K562 (cell line): ENCODE results near the gene ZNF692. TPM values are rescaled to one million over a fixed set of nuclear protein-coding genes. Genes with fewer than 3 reads are reported as not detected.

Experiments
- ATF7 ChIP-seq: fragments of 450-650 bp; IDR thresholded peaks from 2 replicates; pipeline ENCODE4 v1.7.1; 2014; ENCODE audit warnings: mild to moderate bottlenecking, moderate library complexity
- CAMTA2 ChIP-seq: fragments of 250-450 bp; sonication (Bioruptor Pico); conservative IDR thresholded peaks from 2 replicates; pipeline ENCODE4 v1.5.1; 2022
- CCAR2 ChIP-seq: fragments of 200-400 bp; formaldehyde crosslinking; IDR thresholded peaks from 2 replicates; pipeline ENCODE4 v1.6.1; 2017; ENCODE audit warnings: mild to moderate bottlenecking, low read depth, low read length
- FOXJ3 ChIP-seq: sonication (generic); formaldehyde crosslinking; IDR thresholded peaks from 2 replicates; pipeline ENCODE4 v1.4.0; 2020; ENCODE audit warnings: mild to moderate bottlenecking, missing genetic modification reagents
- FOXP1 ChIP-seq: sonication (generic); formaldehyde crosslinking; IDR thresholded peaks from 2 replicates; pipeline ENCODE4 v1.8.0; 2022; ENCODE audit warnings: mild to moderate bottlenecking, missing genetic modification reagents
- HNRNPUL1 ChIP-seq: fragments of 200-400 bp; formaldehyde crosslinking; IDR thresholded peaks from 2 replicates; pipeline ENCODE4 v1.6.1; 2017; ENCODE audit warnings: low read length
- MYBL2 ChIP-seq, 2 experiments: fragments of 450-650 bp in 1 of 2; sonication (generic) in 1 of 2; formaldehyde crosslinking in 1 of 2; IDR thresholded peaks; 2 replicates each; pipeline versions ENCODE4 v1.6.1 to v1.8.1; 2017 to 2022; ENCODE audit warnings: borderline replicate concordance in 1 of 2, inconsistent platforms in 1 of 2, low read depth in 1 of 2, mild to moderate bottlenecking in 1 of 2, missing genetic modification reagents in 1 of 2, moderate library complexity in 1 of 2
- NCOR1 ChIP-seq: fragments of 450-650 bp; IDR thresholded peaks from 2 replicates; pipeline ENCODE4 v1.6.1; 2016; ENCODE audit warnings: mild to moderate bottlenecking, moderate library complexity
- PHF20 ChIP-seq: fragments of 450-650 bp; IDR thresholded peaks from 2 replicates; pipeline ENCODE4 v1.6.1; 2018; ENCODE audit not compliant: partially characterized antibody
- ZNF197 ChIP-seq: fragments of 200-800 bp; sonication (Bioruptor generic); IDR thresholded peaks from 2 replicates; pipeline ENCODE4 v1.6.1; 2016; ENCODE audit warnings: low read depth, missing genetic modification characterization, missing compliant biosample characterization
- ZNF224 ChIP-seq: sonication (generic); formaldehyde crosslinking; IDR thresholded peaks from 2 replicates; pipeline ENCODE4 v1.8.0; 2022; ENCODE audit warnings: mild to moderate bottlenecking, missing genetic modification reagents
- ZNF3 ChIP-seq: fragments of 250-450 bp; sonication (Bioruptor Pico); IDR thresholded peaks from 2 replicates; pipeline ENCODE4 v1.5.0; 2021; ENCODE audit warnings: mild to moderate bottlenecking, moderate library complexity
- ZNF384 ChIP-seq: IDR thresholded peaks from 2 replicates; pipeline ENCODE4 v1.6.1; 2012; ENCODE audit warnings: low read depth, low read length, improper control_type of control experiment
- ZNF408 ChIP-seq: fragments of 250-450 bp; sonication (Bioruptor Pico); IDR thresholded peaks from 2 replicates; pipeline ENCODE4 v1.4.0; 2020; ENCODE audit warnings: low read depth, mild to moderate bottlenecking, moderate library complexity
- ZNF431 ChIP-seq: sonication (generic); formaldehyde crosslinking; IDR thresholded peaks from 2 replicates; pipeline ENCODE4 v1.8.0; 2022; ENCODE audit warnings: mild to moderate bottlenecking, missing genetic modification reagents
- polyA plus RNA-seq, 8 experiments: library from polyadenylated mRNA; depleted of rRNA in 4 of 8; stranded (reverse) in 5 of 8; unstranded in 3 of 8; fragments of >200 nt; fragmentation: Nextera tagmentation in 2 of 8; fragmentation: Illumina TruSeq in 1 of 8; extraction: Ambion mirVana in 2 of 8; extraction: Trizol in 1 of 8; gene quantifications; 2 replicates each; pipeline versions ENCODE4 v1.2.1 to v1.2.3, GENCODE V29; 2011 to 2014; ENCODE audit warnings: inconsistent platforms in 1 of 8, missing spikeins in 1 of 8
- total RNA-seq, 7 experiments: library from RNA; depleted of rRNA in 6 of 7; stranded (reverse); fragments of >200 nt in 6 of 7; fragmentation: Illumina TruSeq in 2 of 7; extraction: Trizol in 2 of 7; gene quantifications; 2 replicates each; pipeline versions ENCODE4 v1.2.1 to v1.2.3, GENCODE V29; 2011 to 2021; ENCODE audit warnings: low replicate concordance in 1 of 7
- TF ChIP-seq, protein P1 (sequence below): sonication (generic); formaldehyde crosslinking; IDR thresholded peaks from 2 replicates; pipeline ENCODE4 v1.9.0; 2022; ENCODE audit warnings: mild to moderate bottlenecking, missing genetic modification reagents
- TF ChIP-seq, protein P2 (sequence below): fragments of 250-450 bp; sonication (Bioruptor Pico); IDR thresholded peaks from 2 replicates; pipeline ENCODE4 v1.8.0; 2021; ENCODE audit warnings: moderate library complexity, mild to moderate bottlenecking, inconsistent platforms
- TF ChIP-seq, protein P3 (sequence below): fragments of 250-450 bp; sonication (Bioruptor Pico); IDR thresholded peaks from 2 replicates; pipeline ENCODE4 v1.8.0; 2022; ENCODE audit warnings: inconsistent platforms
- TF ChIP-seq, protein P4 (sequence below): fragments of 450-650 bp; formaldehyde crosslinking; IDR thresholded peaks from 2 replicates; pipeline ENCODE4 v1.4.0; 2022; ENCODE audit warnings: missing genetic modification characterization
- TF ChIP-seq, protein P5 (sequence below): fragments of 250-450 bp; sonication (Bioruptor Pico); IDR thresholded peaks from 2 replicates; pipeline ENCODE4 v1.9.0; 2021; ENCODE audit warnings: mild to moderate bottlenecking, inconsistent platforms

ZNF692 gene
- total and polyA plus RNA-seq, 9 of the 15 experiments (the other 6 are each of a cell fraction or from before 2014, with no cell fraction given) = 8.4 to 143 (median 55.9) TPM

DNA sequence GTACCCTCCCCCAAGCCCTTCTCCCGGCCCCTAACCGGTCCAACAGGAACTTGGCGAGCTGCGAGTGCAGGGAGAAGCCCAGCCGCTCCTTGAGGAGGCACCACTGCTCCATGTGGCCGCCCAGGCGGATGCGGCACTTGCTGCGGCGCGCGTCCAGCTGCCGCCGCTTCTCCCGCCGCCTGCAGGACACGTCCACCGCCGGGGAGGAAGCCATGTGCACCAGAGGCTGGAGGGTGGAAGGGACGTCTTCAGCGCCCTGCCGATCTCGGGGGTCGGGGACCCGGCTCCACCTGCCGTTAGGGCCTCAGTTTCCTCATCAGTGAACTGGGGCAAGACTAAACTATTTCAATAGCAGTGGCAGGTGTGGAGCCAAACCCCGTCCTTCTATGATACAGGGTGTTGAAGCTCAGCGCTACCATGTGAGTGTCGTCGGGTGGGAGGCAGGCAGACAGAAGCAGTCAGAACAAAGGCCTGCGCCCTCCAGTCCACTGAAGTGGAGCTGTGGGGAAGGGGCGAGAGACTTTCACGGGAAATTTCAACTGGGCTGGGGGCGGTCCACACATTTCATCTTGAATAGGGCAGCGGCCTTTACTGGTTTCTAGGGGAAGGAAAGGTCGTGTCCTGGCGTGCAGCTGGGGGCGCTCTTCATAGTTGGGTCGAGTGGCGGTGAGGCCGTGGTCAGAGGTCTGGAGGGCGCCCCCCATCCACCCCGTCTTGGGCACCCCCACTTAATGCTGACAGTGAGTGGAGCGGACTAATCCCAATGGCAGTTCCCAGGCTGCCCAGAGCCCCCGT, 592 bp downstream of the ZNF692 start (continued):
- no peak; the same call in 1 of the 2 replicates for TF ChIP-seq NCOR1
- TF ChIP-seq ZNF3 (CRISPR knock-in tag) = no peak
- TF ChIP-seq ZNF431 = peak; percentile 69; the same call in 1 of the 2 replicates
- TF ChIP-seq ZNF197 (CRISPR knock-in tag) = 0 out of 2 replicates have a peak, but pooled peaks have one; percentile 21
- TF ChIP-seq CCAR2 = no peak
- TF ChIP-seq, protein P1, sequence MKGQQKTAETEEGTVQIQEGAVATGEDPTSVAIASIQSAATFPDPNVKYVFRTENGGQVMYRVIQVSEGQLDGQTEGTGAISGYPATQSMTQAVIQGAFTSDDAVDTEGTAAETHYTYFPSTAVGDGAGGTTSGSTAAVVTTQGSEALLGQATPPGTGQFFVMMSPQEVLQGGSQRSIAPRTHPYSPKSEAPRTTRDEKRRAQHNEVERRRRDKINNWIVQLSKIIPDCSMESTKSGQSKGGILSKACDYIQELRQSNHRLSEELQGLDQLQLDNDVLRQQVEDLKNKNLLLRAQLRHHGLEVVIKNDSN (CRISPR knock-in tag) = peak; percentile 57; the same call in 1 of the 2 replicates
- TF ChIP-seq, protein P2, sequence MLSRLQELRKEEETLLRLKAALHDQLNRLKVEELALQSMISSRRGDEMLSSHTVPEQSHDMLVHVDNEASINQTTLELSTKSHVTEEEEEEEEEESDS = no peak
- 0 out of 2 replicates have a peak, but pooled peaks have one; percentile 5 for TF ChIP-seq ZNF384
- no peak for TF ChIP-seq HNRNPUL1
- TF ChIP-seq MYBL2 (IDR thresholded peaks at IDR 0.05; ENCODE audit: low read depth) = no peak
- TF ChIP-seq MYBL2 (CRISPR knock-in tag; IDR thresholded peaks at IDR 0.05; ENCODE audit: borderline replicate concordance) = no peak
- TF ChIP-seq, protein P3, sequence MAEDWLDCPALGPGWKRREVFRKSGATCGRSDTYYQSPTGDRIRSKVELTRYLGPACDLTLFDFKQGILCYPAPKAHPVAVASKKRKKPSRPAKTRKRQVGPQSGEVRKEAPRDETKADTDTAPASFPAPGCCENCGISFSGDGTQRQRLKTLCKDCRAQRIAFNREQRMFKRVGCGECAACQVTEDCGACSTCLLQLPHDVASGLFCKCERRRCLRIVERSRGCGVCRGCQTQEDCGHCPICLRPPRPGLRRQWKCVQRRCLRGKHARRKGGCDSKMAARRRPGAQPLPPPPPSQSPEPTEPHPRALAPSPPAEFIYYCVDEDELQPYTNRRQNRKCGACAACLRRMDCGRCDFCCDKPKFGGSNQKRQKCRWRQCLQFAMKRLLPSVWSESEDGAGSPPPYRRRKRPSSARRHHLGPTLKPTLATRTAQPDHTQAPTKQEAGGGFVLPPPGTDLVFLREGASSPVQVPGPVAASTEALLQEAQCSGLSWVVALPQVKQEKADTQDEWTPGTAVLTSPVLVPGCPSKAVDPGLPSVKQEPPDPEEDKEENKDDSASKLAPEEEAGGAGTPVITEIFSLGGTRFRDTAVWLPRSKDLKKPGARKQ (CRISPR knock-in tag) = no peak
- no peak; the same call in 1 of the 2 replicates for TF ChIP-seq FOXP1 (CRISPR knock-in tag)
- TF ChIP-seq, protein P4, sequence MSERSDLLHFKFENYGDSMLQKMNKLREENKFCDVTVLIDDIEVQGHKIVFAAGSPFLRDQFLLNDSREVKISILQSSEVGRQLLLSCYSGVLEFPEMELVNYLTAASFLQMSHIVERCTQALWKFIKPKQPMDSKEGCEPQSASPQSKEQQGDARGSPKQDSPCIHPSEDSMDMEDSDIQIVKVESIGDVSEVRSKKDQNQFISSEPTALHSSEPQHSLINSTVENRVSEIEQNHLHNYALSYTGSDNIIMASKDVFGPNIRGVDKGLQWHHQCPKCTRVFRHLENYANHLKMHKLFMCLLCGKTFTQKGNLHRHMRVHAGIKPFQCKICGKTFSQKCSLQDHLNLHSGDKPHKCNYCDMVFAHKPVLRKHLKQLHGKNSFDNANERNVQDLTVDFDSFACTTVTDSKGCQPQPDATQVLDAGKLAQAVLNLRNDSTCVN (CRISPR knock-in tag) = no peak
- TF ChIP-seq, protein P5, sequence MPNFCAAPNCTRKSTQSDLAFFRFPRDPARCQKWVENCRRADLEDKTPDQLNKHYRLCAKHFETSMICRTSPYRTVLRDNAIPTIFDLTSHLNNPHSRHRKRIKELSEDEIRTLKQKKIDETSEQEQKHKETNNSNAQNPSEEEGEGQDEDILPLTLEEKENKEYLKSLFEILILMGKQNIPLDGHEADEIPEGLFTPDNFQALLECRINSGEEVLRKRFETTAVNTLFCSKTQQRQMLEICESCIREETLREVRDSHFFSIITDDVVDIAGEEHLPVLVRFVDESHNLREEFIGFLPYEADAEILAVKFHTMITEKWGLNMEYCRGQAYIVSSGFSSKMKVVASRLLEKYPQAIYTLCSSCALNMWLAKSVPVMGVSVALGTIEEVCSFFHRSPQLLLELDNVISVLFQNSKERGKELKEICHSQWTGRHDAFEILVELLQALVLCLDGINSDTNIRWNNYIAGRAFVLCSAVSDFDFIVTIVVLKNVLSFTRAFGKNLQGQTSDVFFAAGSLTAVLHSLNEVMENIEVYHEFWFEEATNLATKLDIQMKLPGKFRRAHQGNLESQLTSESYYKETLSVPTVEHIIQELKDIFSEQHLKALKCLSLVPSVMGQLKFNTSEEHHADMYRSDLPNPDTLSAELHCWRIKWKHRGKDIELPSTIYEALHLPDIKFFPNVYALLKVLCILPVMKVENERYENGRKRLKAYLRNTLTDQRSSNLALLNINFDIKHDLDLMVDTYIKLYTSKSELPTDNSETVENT (CRISPR knock-in tag) = peak; percentile 69; the same call in 1 of the 2 replicates
- no peak for TF ChIP-seq FOXJ3 (CRISPR knock-in tag)
- TF ChIP-seq ZNF224 (CRISPR knock-in tag) = peak; percentile 73; the same call in 1 of the 2 replicates
- TF ChIP-seq ATF7 = 0 out of 2 replicates have a peak, but pooled peaks have one; percentile 42
- no peak for TF ChIP-seq CAMTA2 (CRISPR knock-in tag)
- no peak for TF ChIP-seq ZNF408
- no peak for TF ChIP-seq PHF20
